GM12865 (cell line): ENCODE results near the gene TBC1D9.

Source experiments
- DNase-seq: peaks from one replicate; pipeline ENCODE4 v3.0.0; 2010; ENCODE audit warnings: low read depth
- H3K4me3 ChIP-seq: 2 replicates; pipeline ENCODE4 v1.5.1; 2011; ENCODE audit warnings: mild to moderate bottlenecking, low read depth, low read length, control low read depth
- CTCF ChIP-seq: IDR thresholded peaks from 2 replicates; pipeline ENCODE4 v1.5.1; 2011; ENCODE audit warnings: low read length, control low read depth, low read depth, inconsistent platforms; ENCODE audit not compliant: insufficient read depth; ENCODE audit errors: missing control alignments

Gene TBC1D9

GRCh38 chr4:140571620-140572019 is 184.6 kb downstream of the TBC1D9 start:
- no peak for TF ChIP-seq CTCF

More at GRCh38 chr4:140571620-140572019, 184.6 kb downstream of the TBC1D9 start:
- no peak for DNase-seq
- no peak overlapping the region for H3K4me3 ChIP-seq
